K562 (cell line): ENCODE data around the gene GPR176. TPM values are rescaled to one million over a fixed set of nuclear protein-coding genes. Genes with fewer than 3 reads are reported as not detected.

ENCODE experiments used
- NR2C2 ChIP-seq, 2 experiments: fragments of 200-800 bp in 1 of 2; sonication (Bioruptor generic) in 1 of 2; sonication (generic) in 1 of 2; formaldehyde crosslinking in 1 of 2; IDR thresholded peaks; 2 replicates each; pipeline versions ENCODE4 v1.6.1 to v1.8.0; 2016 to 2022; ENCODE audit warnings: mild to moderate bottlenecking in 1 of 2, missing compliant biosample characterization in 1 of 2, missing genetic modification characterization in 1 of 2, missing genetic modification reagents in 1 of 2
- REST ChIP-seq, 2 experiments: fragments of 450-650 bp; formaldehyde crosslinking in 1 of 2; IDR thresholded peaks; 2 replicates each; pipeline versions ENCODE4 v1.4.0 to v1.6.1; 2014 to 2020; ENCODE audit warnings: mild to moderate bottlenecking in 2 of 2, borderline replicate concordance in 1 of 2, low read depth in 1 of 2
- polyA plus RNA-seq, 8 experiments: library from polyadenylated mRNA; depleted of rRNA in 4 of 8; stranded (reverse) in 5 of 8; unstranded in 3 of 8; fragments of >200 nt; fragmentation: Nextera tagmentation in 2 of 8; fragmentation: Illumina TruSeq in 1 of 8; extraction: Ambion mirVana in 2 of 8; extraction: Trizol in 1 of 8; gene quantifications; 2 replicates each; pipeline versions ENCODE4 v1.2.1 to v1.2.3, GENCODE V29; 2011 to 2014; ENCODE audit warnings: inconsistent platforms in 1 of 8, missing spikeins in 1 of 8
- total RNA-seq, 7 experiments: library from RNA; depleted of rRNA in 6 of 7; stranded (reverse); fragments of >200 nt in 6 of 7; fragmentation: Illumina TruSeq in 2 of 7; extraction: Trizol in 2 of 7; gene quantifications; 2 replicates each; pipeline versions ENCODE4 v1.2.1 to v1.2.3, GENCODE V29; 2011 to 2021; ENCODE audit warnings: low replicate concordance in 1 of 7
- TF ChIP-seq, protein P1 (sequence below): fragments of 450-650 bp; IDR thresholded peaks from 2 replicates; pipeline ENCODE4 v1.6.1; 2016; ENCODE audit warnings: low read depth

GPR176 gene
- total and polyA plus RNA-seq, 9 of the 15 experiments (the other 6 are each of a cell fraction or from before 2014, with no cell fraction given): 0.03 to 1.2 (median 0.76) TPM

DNA sequence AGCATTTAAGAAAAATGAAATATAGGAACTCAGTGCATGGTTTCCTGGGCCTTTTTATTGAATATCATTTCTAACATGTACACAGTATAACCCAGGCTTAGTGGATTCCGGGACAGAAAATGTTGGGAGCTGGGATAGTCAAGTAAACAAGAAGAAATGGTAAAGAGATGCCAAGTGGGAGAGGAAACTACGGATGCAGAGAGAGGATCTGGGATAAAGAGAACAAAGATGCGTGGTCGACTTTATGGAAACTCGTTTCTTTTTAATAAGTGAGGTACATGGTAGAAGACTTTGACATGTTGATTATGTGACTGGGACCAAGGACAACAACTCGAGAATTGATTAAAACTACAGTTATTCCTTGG is 1.2 kb upstream of the GPR176 start (continued):
- TF ChIP-seq, protein P1, sequence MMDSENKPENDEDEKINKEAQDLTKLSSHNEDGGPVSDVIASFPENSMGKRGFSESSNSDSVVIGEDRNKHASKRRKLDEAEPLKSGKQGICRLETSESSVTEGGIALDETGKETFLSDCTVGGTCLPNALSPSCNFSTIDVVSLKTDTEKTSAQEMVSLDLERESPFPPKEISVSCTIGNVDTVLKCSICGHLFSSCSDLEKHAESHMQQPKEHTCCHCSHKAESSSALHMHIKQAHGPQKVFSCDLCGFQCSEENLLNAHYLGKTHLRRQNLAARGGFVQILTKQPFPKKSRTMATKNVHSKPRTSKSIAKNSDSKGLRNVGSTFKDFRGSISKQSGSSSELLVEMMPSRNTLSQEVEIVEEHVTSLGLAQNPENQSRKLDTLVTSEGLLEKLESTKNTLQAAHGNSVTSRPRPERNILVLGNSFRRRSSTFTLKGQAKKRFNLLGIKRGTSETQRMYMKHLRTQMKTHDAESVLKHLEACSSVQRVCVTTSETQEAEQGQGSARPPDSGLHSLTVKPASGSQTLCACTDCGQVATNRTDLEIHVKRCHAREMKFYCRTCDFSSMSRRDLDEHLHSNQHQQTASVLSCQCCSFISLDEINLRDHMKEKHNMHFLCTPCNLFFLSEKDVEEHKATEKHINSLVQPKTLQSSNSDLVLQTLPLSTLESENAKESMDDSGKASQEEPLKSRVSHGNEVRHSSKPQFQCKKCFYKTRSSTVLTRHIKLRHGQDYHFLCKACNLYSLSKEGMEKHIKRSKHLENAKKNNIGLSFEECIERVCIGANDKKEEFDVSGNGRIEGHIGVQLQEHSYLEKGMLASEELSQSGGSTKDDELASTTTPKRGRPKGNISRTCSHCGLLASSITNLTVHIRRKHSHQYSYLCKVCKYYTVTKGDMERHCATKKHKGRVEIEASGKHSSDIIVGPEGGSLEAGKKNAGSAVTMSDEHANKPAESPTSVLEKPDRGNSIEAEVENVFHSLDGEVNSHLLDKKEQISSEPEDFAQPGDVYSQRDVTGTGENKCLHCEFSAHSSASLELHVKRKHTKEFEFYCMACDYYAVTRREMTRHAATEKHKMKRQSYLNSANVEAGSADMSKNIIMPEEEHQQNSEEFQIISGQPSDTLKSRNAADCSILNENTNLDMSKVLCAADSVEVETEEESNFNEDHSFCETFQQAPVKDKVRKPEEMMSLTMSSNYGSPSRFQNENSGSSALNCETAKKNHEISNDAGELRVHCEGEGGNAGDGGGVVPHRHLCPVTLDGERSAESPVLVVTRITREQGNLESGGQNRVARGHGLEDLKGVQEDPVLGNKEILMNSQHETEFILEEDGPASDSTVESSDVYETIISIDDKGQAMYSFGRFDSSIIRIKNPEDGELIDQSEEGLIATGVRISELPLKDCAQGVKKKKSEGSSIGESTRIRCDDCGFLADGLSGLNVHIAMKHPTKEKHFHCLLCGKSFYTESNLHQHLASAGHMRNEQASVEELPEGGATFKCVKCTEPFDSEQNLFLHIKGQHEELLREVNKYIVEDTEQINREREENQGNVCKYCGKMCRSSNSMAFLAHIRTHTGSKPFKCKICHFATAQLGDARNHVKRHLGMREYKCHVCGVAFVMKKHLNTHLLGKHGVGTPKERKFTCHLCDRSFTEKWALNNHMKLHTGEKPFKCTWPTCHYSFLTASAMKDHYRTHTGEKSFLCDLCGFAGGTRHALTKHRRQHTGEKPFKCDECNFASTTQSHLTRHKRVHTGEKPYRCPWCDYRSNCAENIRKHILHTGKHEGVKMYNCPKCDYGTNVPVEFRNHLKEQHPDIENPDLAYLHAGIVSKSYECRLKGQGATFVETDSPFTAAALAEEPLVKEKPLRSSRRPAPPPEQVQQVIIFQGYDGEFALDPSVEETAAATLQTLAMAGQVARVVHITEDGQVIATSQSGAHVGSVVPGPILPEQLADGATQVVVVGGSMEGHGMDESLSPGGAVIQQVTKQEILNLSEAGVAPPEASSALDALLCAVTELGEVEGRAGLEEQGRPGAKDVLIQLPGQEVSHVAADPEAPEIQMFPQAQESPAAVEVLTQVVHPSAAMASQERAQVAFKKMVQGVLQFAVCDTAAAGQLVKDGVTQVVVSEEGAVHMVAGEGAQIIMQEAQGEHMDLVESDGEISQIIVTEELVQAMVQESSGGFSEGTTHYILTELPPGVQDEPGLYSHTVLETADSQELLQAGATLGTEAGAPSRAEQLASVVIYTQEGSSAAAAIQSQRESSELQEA: 0 out of 2 replicates have a peak, but pooled peaks have one; percentile 35
- TF ChIP-seq NR2C2 (CRISPR knock-in tag; IDR thresholded peaks at IDR 0.05): no peak
- no peak for TF ChIP-seq NR2C2 (tag; IDR thresholded peaks at IDR 0.05)
- no peak for TF ChIP-seq REST (IDR thresholded peaks at IDR 0.05; ENCODE audit: borderline replicate concordance)
- TF ChIP-seq REST (CRISPR knock-in tag; IDR thresholded peaks at IDR 0.05; ENCODE audit: low read depth): no peak
